ENCODE measurements around the gene FSD2. TPM values are rescaled to one million over a fixed set of nuclear protein-coding genes. Genes with fewer than 3 reads are reported as not detected.
"Not testable (repeated sequence)": the region's sequence is repeated elsewhere in the genome, so short reads cannot be mapped to it uniquely, and the experiment has no call there.

Gene FSD2
- total RNA-seq, 1 donor from 2014 or later: not detected

DNA sequence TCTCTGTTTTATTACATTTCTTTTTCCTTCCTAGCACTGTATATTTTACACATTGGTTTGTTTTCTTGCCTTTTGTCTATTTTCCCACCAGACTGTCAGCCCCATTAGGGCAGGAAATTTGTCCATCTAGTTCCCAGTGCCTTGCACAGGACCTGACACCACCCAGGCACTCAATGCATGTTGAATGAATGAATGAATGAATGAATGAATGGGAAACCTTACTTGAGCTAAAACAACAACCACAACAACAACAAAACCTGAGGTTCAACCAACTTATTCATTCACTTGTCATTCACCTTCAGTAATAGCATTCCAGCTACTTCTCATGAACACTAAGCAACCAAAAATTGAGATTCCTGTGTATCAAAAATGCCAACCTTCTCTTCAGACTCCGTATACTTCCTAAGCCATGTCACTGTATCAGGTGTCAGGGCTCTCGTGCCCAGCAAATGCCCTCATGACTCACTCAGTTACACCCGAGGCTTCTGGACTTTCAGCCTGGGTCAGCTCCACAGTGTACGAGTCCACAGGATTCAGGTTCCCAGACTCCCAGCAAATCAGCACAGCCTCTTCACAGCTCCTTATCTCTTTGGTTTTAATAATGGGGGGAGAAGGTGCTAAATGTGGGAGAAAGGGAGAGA is 37.3 kb downstream of the FSD2 start:
- no peak for TF ChIP-seq POLR2A (IDR thresholded peaks at IDR 0.05)
- TF ChIP-seq, protein P1, sequence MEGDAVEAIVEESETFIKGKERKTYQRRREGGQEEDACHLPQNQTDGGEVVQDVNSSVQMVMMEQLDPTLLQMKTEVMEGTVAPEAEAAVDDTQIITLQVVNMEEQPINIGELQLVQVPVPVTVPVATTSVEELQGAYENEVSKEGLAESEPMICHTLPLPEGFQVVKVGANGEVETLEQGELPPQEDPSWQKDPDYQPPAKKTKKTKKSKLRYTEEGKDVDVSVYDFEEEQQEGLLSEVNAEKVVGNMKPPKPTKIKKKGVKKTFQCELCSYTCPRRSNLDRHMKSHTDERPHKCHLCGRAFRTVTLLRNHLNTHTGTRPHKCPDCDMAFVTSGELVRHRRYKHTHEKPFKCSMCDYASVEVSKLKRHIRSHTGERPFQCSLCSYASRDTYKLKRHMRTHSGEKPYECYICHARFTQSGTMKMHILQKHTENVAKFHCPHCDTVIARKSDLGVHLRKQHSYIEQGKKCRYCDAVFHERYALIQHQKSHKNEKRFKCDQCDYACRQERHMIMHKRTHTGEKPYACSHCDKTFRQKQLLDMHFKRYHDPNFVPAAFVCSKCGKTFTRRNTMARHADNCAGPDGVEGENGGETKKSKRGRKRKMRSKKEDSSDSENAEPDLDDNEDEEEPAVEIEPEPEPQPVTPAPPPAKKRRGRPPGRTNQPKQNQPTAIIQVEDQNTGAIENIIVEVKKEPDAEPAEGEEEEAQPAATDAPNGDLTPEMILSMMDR (IDR thresholded peaks at IDR 0.05): no peak
- TF ChIP-seq POLR2AphosphoS5 (IDR thresholded peaks at IDR 0.05; ENCODE audit: insufficient read depth in 1 of 2, low read depth in 1 of 2): no peak
- Histone ChIP-seq H3K4me3 (no peak overlapping the region), H3K36me3 (no peaks in the 10 kb centered on the region), H3K4me1 (no peaks in the 10 kb centered on the region), H3K9me3 (no peaks in the 10 kb centered on the region), H3K27me3 (no peaks in the 10 kb centered on the region), H3K27ac (no peak overlapping the region)
- intact Hi-C loops (cut with DNase I): no loop called here
- no peak for DNase-seq (ENCODE audit: extremely low spot score in 2 of 2)

- no peaks in the 10 kb centered on the region for H3K27me3 ChIP-seq
- H3K9me3 ChIP-seq: no peaks in the 10 kb centered on the region
- H3K4me1 ChIP-seq: no peaks in the 10 kb centered on the region
- H3K27ac ChIP-seq: no peak overlapping the region
- H3K4me3 ChIP-seq: no peak overlapping the region
- no peaks in the 10 kb centered on the region for H3K36me3 ChIP-seq
- intact Hi-C loops (cut with DNase I): no loop called here
- TF ChIP-seq POLR2A (IDR thresholded peaks at IDR 0.05) (no peak), POLR2AphosphoS5 (IDR thresholded peaks at IDR 0.05; ENCODE audit: insufficient read depth in 1 of 2, low read depth in 1 of 2) (no peak)
- TF ChIP-seq, protein P1 (IDR thresholded peaks at IDR 0.05): no peak
- no peak for DNase-seq (ENCODE audit: extremely low spot score in 2 of 2)
Observed at GRCh38 chr15:82767163-82767829, 38.6 kb downstream of the FSD2 start.

DNA sequence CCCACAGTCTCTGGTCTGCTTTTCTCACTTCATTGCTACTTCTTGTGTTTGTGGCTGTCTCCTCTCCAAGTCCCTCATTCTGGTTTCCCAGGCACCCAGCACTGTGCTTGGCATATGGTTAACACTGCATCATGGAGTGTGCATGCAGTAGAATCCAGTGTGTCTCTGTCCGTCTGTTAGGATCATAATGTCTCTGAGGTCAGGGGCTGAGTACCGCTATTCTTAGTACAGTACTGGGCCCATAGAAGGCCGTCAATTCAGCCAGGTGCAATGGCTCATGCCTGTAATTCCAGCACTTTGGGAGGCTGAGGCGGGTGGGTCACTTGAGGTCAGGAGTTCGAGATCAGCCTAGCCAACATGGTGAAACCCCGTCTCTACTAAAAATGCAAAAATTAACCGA is 39.7 kb downstream of the FSD2 start:
- H3K36me3 ChIP-seq: not testable (repeated sequence)

GRCh38 chr15:82764740-82765139 is 41.1 kb downstream of the FSD2 start:
- no peaks in the 10 kb centered on the region for H3K27me3 ChIP-seq
- no peak for DNase-seq (ENCODE audit: extremely low spot score in 2 of 2)
- H3K4me3 ChIP-seq: no peak overlapping the region
- no peaks in the 10 kb centered on the region for H3K4me1 ChIP-seq
- TF ChIP-seq POLR2A (IDR thresholded peaks at IDR 0.05) (no peak), POLR2AphosphoS5 (IDR thresholded peaks at IDR 0.05; ENCODE audit: insufficient read depth in 1 of 2, low read depth in 1 of 2) (no peak)
- TF ChIP-seq, protein P1 (IDR thresholded peaks at IDR 0.05): no peak
- intact Hi-C loops (cut with DNase I): no loop called here
- H3K27ac ChIP-seq: no peak overlapping the region
- H3K9me3 ChIP-seq: no peaks in the 10 kb centered on the region
- no peaks in the 10 kb centered on the region for H3K36me3 ChIP-seq

More for the DNA sequence above, 39.7 kb downstream of the FSD2 start:
- H3K9me3 ChIP-seq; H3K27ac ChIP-seq; H3K4me1 ChIP-seq; H3K27me3 ChIP-seq; H3K4me3 ChIP-seq; intact Hi-C loops (cut with DNase I); DNase-seq (ENCODE audit: extremely low spot score in 2 of 2): not testable (repeated sequence)

DNA sequence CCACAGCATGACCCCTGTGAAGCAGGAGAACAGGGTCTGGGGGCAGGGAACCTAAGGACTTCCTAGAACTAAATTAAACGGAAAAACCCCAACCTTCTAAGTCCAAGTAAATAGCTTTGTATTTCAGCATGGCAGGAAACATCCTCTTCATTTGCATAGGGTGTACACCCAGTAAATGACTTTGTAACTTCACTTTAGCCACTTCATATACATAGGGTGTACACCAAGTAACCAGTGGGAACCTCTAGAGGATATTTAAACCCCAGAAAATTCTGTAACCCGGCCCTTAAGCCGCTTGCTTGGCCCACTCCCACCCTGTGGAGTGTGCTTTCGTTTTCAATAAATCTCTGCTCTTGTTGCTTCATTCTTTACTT is 41.8 kb downstream of the FSD2 start:
- Histone ChIP-seq H3K4me1 (no peaks in the 10 kb centered on the region), H3K9me3 (no peaks in the 10 kb centered on the region), H3K27me3 (no peaks in the 10 kb centered on the region), H3K36me3 (peaks cover 0 to 3% of the 10 kb centered on the region in 2 donors), H3K4me3 (no peak overlapping the region), H3K27ac (no peak overlapping the region)
- DNase-seq (ENCODE audit: extremely low spot score in 2 of 2): no peak
- no peak for TF ChIP-seq POLR2AphosphoS5 (IDR thresholded peaks at IDR 0.05; ENCODE audit: insufficient read depth in 1 of 2, low read depth in 1 of 2)
- TF ChIP-seq, protein P1 (IDR thresholded peaks at IDR 0.05): no peak
- no peak for TF ChIP-seq POLR2A (IDR thresholded peaks at IDR 0.05)
- intact Hi-C loops (cut with DNase I): no loop called here

Measured in vagina (tissue), 2 donors.